ENCODE results near the gene MSN. TPM values are rescaled to one million over a fixed set of nuclear protein-coding genes. Genes with fewer than 3 reads are reported as not detected.

The MSN gene
- total and polyA plus RNA-seq, 2 donors from 2014 or later = 124 to 391 TPM

GRCh38 chrX:65705439-65705838 is 38.0 kb downstream of the MSN start:
- H3K27ac ChIP-seq (ENCODE audit: low read depth in 2 of 2, low read length in 2 of 2) = peak overlapping the region in 1 of 2 donors; percentile 90
- FAIRE-seq (no peak), DNase-seq (no peak)
- no peaks in the 10 kb centered on the region for H3K36me3 ChIP-seq (ENCODE audit: control insufficient read depth in 2 of 3, insufficient read depth in 3 of 3, low read length in 3 of 3)
- no peaks in the 10 kb centered on the region for H3K27me3 ChIP-seq (ENCODE audit: control insufficient read depth, insufficient read depth, low read length)
- no peak for TF ChIP-seq CTCF (IDR thresholded peaks at IDR 0.05; ENCODE audit: borderline replicate concordance, extremely low read depth, insufficient read depth)
- no peak overlapping the region for H3K4me3 ChIP-seq (ENCODE audit: low read length in 3 of 3)
- intact Hi-C loops (cut with DNase I) = no loop called here
- no peak overlapping the region for H3K9ac ChIP-seq (ENCODE audit: low read length in 3 of 3)
- H3K4me1 ChIP-seq (ENCODE audit: control insufficient read depth in 2 of 3, insufficient read depth in 2 of 3, low read depth in 1 of 3, low read length in 3 of 3) = peaks cover 0 to 26% (median 20%) of the 10 kb centered on the region in 3 donors
- no peaks in the 10 kb centered on the region for H3K9me3 ChIP-seq (ENCODE audit: control insufficient read depth in 2 of 3, insufficient read depth in 1 of 3, low read length in 3 of 3)

- H3K36me3 ChIP-seq (ENCODE audit: control insufficient read depth in 2 of 3, insufficient read depth in 3 of 3, low read length in 3 of 3) = no peaks in the 10 kb centered on the region
- H3K27me3 ChIP-seq (ENCODE audit: control insufficient read depth, insufficient read depth, low read length) = no peaks in the 10 kb centered on the region
- TF ChIP-seq CTCF (IDR thresholded peaks at IDR 0.05; ENCODE audit: borderline replicate concordance, extremely low read depth, insufficient read depth) = no peak
- H3K27ac ChIP-seq (ENCODE audit: low read depth in 2 of 2, low read length in 2 of 2) = peak overlapping the region; percentile 65 to 90
- no peaks in the 10 kb centered on the region for H3K9me3 ChIP-seq (ENCODE audit: control insufficient read depth in 2 of 3, insufficient read depth in 1 of 3, low read length in 3 of 3)
- no peak overlapping the region for H3K4me3 ChIP-seq (ENCODE audit: low read length in 3 of 3)
- FAIRE-seq (no peak), DNase-seq (no peak)
- intact Hi-C loops (cut with DNase I) = no loop called here
- H3K9ac ChIP-seq (ENCODE audit: low read length in 3 of 3) = no peak overlapping the region
- H3K4me1 ChIP-seq (ENCODE audit: control insufficient read depth in 2 of 3, insufficient read depth in 2 of 3, low read depth in 1 of 3, low read length in 3 of 3) = peaks cover 0 to 24% (median 16%) of the 10 kb centered on the region in 3 donors
Measured at GRCh38 chrX:65706041-65706828, 38.8 kb downstream of the MSN start.

- no peak overlapping the region for H3K9ac ChIP-seq (ENCODE audit: low read length in 3 of 3)
- peak overlapping the region; percentile 65 to 90 for H3K27ac ChIP-seq (ENCODE audit: low read depth in 2 of 2, low read length in 2 of 2)
- no peak for TF ChIP-seq CTCF (IDR thresholded peaks at IDR 0.05; ENCODE audit: borderline replicate concordance, extremely low read depth, insufficient read depth)
- no peak for DNase-seq
- FAIRE-seq = no peak
- H3K36me3 ChIP-seq (ENCODE audit: control insufficient read depth in 2 of 3, insufficient read depth in 3 of 3, low read length in 3 of 3) = no peaks in the 10 kb centered on the region
- intact Hi-C loops (cut with DNase I) = no loop called here
- H3K9me3 ChIP-seq (ENCODE audit: control insufficient read depth in 2 of 3, insufficient read depth in 1 of 3, low read length in 3 of 3) = no peaks in the 10 kb centered on the region
- peaks cover 0 to 24% (median 16%) of the 10 kb centered on the region in 3 donors for H3K4me1 ChIP-seq (ENCODE audit: control insufficient read depth in 2 of 3, insufficient read depth in 2 of 3, low read depth in 1 of 3, low read length in 3 of 3)
- no peak overlapping the region for H3K4me3 ChIP-seq (ENCODE audit: low read length in 3 of 3)
- no peaks in the 10 kb centered on the region for H3K27me3 ChIP-seq (ENCODE audit: control insufficient read depth, insufficient read depth, low read length)
Measured at GRCh38 chrX:65707151-65707550, 39.7 kb downstream of the MSN start.
